Dedifferentiated amniotic fluid mesenchymal stem cell (primary cell): Measurements from ENCODE around the gene APOC1.
"Not testable (repeated sequence)": the region's sequence is repeated elsewhere in the genome, so short reads cannot be mapped to it uniquely, and the experiment has no call there.

ENCODE experiments used
- DNase-seq: peaks from one replicate; pipeline ENCODE4 v3.0.0-alpha.2; 2016; ENCODE audit errors: extremely low spot score

APOC1 gene

DNA sequence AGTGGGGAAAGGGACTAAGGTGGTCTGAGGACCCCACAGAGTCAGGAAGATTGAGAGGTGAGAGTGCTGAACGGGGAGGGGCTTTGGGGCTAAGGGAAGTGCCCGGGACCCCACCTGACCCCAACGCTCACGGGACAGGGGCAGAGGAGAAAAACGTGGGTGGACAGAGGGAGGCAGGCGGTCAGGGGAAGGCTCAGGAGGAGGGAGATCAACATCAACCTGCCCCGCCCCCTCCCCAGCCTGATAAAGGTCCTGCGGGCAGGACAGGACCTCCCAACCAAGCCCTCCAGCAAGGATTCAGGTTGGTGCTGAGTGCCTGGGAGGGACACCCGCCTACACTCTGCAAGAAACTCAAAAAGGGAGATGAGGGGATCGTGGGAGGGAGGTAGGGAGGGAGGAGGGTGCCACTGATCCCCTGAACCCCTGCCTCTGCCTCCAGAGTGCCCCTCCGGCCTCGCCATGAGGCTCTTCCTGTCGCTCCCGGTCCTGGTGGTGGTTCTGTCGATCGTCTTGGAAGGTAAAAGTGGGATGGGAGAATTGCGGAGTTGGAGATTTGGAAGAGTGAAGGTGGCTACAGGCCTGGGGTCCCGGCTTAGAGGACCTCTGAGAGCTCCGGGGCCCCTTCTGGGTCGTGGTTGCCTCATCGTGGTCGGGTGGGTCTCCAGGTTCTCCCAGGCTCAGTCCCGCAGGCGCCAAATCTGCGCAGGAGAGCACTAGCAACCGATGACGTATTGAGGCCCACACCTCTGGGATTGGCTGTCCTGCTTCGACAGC lies at the start of gene APOC1:
TSS of gene APOC1 (plus strand) at position 176 of the 774 bp plus-strand sequence. CDS start at position 460, 284 bp downstream.
- peak; percentile 80 for DNase-seq

DNA sequence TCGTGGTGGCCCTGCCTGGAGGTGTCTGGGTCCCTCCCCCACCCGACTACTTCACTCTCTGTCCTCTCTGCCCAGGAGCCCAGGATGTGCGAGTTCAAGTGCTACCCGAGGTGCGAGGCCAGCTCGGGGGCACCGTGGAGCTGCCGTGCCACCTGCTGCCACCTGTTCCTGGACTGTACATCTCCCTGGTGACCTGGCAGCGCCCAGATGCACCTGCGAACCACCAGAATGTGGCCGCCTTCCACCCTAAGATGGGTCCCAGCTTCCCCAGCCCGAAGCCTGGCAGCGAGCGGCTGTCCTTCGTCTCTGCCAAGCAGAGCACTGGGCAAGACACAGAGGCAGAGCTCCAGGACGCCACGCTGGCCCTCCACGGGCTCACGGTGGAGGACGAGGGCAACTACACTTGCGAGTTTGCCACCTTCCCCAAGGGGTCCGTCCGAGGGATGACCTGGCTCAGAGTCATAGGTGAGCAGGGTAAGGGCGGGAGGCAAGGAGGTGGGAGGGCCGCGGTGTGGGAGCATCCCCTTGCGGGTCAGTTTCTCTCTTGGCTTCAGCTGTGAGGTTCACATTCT lies 49.1 kb upstream of the APOC1 start:
- DNase-seq, result no peak

DNA sequence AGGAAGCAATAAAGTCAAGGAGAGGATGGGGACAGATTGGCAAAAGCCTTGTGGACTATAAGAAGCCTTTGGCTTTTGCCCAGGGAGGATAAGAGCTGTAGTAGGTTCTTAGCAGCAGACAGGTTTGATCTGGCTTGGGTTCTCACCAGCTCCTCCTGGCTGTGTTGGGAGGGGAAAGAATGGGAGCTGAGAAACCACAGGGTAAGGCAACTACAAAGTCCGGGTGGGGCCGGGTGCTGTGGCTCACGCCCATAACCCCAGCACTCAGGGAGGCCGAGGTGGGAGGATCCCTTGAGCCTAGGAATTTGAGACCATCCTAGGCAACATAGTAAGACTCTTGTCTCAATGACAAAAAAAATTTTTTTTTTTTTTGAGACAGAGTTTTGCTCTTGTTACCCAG lies 47.7 kb upstream of the APOC1 start:
- no peak for DNase-seq

DNA sequence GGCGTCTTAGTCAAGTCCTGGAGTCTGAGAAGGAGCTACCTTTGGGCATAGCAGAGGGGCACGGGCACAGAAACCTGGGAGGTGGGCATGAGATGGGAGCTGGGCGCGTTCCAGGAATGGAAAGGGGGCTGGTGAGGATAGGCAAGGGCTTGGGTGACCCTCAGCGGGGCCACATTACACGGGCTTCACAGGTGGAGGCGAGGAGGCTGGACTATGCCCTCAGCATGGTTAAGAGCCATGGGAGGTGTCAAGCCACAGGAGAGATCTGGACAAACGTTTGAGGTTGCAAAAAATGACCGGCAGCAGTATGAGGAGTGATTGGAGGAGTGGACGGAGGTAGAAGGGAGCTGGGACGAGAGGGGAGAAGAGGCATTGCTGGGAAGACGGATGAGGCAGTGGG lies 46.8 kb upstream of the APOC1 start:
- no peak for DNase-seq

DNA sequence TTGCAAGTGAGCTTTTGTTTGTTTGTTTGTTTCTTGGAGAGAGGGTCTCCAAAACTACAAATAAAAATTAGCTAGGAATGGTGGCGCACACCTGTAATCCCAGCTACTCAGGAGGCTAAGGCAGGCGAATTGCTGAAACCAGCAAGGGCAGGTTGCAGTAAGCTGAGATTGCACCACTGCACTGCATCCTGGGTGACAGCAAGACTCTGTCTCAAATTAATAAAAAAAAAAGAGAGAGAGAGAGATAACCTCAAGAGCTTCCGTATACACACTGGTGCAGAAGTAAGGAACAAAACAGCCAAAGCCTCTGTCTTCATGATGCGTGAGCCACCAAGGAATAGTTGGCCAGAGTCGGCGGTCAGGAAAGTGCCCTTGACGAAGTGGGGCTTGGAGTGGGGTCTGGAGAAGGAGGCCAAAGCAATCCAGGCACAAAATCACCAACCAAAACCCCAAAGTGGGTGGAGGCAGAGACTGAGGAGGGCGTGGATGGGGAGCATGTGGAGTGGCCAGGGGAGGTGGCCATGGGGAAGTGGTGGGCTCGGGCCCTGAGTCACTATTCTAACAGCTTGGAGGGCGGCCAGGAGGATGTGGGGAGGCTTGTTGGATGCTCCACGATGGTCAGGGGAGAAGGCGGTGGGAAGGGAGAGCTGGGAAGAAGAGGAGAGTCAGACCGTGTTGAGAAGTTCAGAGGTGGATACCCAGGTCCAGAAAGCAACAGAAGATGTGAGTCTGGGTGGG lies 44.5 kb upstream of the APOC1 start:
- no peak for DNase-seq

DNA sequence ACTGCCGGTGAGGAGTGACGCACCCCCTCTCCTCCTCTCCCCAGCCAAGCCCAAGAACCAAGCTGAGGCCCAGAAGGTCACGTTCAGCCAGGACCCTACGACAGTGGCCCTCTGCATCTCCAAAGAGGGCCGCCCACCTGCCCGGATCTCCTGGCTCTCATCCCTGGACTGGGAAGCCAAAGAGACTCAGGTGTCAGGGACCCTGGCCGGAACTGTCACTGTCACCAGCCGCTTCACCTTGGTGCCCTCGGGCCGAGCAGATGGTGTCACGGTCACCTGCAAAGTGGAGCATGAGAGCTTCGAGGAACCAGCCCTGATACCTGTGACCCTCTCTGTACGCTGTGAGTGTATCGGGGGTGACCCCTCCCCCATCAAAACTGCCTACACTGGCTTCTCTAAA lies 42.6 kb upstream of the APOC1 start:
- DNase-seq, result no peak

DNA sequence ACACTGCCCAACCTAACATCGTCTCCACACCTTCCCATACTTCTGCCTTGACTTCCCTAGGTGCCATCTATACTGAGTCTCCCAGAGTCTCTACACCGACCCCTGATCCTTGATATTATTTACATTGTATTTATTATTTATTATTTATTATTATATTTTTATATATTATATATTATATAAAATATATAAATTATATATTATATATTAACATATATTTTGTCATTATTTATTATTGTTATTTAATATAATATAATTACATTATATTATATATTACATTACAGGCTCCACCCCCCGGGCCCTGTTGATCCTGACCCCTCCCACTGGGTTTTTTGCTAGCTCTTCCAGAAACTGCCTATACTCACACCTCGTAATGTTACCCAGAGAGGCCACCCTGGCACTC lies 41.7 kb upstream of the APOC1 start:
- no peak for DNase-seq

DNA sequence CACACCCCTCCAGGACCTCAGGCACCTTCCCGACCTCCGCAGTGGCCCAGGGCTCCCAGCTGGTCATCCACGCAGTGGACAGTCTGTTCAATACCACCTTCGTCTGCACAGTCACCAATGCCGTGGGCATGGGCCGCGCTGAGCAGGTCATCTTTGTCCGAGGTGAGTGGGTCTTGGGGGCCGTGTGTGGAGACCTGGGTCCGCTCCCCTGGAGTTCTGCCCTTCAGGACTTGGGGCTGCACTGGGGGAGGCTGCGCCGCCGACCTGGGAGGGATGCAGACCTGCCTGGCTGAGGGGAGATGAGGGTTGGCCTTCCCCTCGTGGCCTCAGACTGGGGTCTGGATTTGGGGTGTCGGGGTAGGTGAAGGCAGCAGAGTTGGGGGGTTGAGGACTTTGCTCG lies 40.1 kb upstream of the APOC1 start:
- DNase-seq, result no peak

DNA sequence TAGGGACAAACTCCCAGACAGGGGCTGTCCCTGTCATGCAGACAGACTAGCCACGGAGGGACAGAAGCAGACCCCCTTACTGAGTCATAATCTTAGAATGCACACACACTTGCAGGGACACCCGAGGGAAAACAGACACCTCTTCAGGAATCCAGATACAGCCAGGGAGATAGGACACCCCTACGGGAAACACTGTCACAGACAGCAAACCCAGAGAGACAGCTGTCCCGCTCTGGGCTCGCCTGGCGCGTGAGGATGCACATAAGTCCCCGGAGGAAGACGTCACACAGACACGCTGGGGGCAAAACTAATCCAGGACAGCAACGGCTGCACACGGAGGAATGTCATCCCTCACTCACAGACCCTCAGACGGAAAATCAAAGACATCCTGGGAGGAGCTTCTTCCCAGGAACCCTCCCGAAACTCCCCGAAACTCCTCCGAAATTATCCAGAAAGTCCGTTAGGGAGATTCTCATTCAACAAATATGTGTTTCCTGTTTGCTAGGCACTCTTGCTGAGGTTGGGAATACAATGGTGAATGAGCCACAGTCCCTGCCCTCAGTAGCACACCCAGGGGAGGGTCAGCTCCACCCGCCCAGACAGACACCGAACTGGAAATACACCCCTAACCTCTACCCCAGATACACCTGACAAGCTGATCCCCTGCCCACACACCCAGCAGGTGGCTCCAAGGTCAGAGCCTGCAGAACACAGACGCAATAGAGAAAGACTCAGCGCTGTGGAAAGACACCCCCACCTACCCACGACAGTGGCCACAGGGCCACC lies 38.5 kb upstream of the APOC1 start:
- DNase-seq, result no peak

DNA sequence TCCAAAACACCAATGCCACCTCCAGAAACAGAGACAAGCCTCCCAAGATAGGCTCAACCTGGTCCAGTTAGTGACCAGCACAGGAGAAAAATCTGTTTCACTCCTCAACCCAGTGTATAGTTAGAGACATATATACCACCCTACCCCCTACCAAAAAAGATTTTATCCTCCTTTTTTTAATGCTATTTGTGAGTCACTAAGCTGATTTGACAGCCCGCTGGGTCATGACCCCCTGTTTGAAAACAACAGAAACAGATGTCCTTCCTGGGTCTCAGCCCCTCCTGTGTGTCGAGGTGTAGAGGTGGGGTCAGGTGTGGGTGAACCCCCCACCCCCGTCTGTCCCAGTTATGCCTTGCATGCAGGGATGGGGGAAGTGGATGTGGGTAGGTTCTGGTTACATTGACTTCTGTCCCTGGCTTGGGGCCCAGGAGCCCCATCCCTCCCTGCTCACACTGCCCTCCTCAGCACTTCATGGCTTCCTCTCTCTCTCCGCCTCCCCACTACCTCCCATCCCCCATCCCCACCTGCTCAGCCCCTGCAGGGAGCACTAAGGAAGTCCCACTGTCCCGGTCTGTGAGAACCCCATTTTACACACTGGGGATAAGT lies 37.4 kb upstream of the APOC1 start:
- no peak for DNase-seq

DNA sequence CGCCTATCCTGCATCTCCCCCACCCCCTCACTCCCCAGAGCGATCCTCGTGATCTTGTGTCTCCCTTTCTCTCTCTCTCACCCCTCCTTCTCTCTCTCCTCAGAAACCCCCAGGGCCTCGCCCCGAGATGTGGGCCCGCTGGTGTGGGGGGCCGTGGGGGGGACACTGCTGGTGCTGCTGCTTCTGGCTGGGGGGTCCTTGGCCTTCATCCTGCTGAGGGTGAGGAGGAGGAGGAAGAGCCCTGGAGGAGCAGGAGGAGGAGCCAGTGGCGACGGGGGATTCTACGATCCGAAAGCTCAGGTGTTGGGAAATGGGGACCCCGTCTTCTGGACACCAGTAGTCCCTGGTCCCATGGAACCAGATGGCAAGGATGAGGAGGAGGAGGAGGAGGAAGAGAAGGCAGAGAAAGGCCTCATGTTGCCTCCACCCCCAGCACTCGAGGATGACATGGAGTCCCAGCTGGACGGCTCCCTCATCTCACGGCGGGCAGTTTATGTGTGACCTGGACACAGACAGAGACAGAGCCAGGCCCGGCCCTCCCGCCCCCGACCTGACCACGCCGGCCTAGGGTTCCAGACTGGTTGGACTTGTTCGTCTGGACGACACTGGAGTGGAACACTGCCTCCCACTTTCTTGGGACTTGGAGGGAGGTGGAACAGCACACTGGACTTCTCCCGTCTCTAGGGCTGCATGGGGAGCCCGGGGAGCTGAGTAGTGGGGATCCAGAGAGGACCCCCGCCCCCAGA lies 36.1 kb upstream of the APOC1 start:
- no peak for DNase-seq

DNA sequence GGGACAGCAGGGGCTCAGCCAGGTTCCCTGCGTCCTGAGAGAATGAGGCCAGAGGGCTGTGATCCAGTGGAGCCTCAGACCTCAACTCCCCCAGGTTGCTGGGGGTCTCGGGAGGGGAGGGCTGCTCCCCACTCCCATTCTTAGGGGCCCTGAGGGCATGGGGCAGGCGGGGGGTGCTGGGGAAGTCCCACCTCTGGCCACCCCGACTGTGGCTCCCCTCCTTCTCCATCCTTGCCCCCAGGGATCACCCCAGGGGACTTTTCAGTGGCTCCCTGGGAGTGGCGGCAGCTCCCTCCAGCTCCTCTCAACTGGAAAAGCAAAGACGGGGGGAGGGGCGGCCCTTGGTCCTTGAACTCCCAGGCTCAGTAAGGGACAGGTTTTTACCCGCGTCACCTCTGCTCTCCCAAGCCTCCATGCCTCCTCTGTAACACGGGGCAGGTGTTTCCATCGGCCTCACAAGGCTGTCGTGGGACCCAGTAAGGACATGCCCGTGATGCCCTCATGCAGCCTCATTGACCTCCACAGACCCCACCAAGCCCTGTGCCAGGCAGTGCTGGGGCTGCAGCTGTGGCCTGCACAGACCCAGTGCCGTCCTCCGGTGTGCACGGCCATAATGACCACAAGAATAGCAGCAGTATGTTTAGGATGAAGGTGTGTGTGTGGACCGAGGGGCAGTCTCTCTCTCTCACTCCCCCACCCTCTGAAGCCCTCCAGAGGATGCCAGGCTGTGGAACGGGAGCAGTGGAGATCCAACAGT lies 34.9 kb upstream of the APOC1 start:
- no peak for DNase-seq

DNA sequence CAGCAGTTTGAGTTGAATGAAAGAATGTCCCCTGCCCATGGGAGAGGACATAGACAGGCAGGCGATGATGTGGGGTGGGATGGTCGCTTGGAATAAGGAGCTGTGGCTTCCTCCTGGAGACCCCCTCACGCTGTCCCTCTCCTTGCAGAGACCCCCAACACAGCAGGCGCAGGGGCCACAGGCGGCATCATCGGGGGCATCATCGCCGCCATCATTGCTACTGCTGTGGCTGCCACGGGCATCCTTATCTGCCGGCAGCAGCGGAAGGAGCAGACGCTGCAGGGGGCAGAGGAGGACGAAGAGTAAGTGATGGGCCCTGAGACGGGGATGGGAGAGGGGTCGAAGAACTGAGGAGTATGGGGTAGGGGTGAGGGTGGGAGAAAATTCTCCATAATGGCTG lies 32.3 kb upstream of the APOC1 start:
- DNase-seq, result no peak

DNA sequence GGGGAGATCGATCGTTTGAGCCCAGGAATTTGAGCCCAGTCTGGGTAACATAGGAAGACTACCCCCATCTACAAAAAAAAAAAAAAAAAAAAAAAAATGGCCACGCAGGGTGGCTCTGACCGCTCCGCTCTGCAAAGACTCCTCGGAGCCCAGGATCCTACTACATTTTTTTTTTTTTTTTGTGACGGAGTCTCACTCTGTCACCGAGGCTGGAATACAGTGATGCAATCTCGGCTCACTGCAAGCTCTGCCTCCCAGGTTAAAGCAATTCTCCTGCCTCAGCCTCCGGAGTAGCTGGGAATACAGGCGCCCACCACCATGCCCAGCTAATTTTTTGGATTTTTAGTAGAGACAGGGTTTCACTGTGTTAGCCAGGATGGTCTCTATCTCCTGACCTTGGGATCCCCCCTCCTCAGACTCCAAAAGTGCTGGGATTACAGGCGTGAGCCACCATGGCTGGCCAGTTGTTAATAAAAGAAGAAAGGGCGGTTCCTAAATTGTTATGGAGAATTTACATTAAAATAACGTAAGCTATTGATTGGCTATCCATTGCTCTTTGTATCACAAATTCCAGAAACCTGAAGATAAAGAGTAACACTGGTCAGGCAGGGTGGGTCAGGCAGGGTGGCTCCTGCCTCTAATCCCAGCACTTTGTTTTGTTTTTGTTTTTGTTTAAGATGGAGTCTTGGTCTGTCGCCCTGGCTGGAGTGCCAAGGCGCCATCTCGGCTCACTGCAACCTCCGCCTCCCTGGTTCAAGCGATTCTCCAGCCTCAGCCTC lies 31.6 kb upstream of the APOC1 start:
- not testable (repeated sequence) for DNase-seq

DNA sequence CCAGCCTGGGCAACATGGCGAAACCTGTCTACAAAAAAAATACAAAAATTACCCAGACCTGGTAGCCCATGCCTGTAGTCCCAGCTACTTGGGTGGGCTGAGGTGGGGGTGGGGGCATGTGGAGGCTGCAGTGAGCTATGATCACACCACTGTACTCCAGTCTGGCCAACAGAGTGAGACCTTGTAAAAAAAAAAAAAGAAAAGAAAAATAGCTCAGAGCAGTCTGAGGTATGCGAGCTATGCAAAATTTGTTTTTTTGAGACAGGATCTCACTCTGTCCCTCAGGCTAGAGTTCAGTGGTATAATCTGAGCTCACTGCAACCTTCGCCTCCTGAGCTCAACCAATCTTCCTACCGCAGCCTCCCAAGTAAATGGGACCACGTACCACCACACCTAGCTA lies 30.5 kb upstream of the APOC1 start:
- DNase-seq, result no peak

DNA sequence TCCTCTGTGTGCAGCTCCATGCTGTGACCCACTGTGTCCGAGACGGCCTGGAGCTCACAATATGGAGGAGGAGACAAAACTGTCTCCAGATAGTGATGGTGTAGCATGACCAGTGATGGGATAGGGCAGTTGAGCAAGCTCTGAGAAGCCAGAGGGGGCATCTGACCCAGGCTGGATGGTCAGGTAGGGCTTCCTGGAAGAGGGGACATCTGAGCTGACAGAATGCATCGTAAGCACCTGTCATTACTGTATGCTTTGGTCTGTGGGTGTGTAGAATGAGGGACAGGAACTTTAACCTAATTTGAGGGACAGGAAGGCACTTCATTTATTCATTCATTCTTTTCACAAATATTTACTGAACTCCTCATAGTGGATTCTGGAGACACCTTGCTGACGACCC lies 29.8 kb upstream of the APOC1 start:
- no peak for DNase-seq

DNA sequence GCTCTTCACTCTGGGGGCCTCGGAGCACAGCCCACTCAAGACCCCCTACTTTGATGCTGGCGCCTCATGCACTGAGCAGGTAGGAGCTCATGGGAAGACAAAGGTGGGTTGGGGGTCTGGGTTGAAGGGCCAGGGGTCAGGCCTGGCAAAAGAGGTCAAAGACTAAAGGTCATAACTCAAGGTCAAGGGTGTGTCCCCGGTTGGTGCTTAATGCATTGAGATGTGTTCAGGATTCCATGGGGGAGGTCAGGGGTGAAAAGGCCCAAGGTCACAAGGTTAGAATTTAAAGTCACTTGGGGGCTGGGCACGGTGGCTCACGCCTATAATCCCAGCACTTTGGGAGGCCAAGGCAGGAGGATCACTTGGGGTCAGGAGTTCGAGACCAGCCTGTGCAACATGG lies 28.3 kb upstream of the APOC1 start:
- no peak for DNase-seq

DNA sequence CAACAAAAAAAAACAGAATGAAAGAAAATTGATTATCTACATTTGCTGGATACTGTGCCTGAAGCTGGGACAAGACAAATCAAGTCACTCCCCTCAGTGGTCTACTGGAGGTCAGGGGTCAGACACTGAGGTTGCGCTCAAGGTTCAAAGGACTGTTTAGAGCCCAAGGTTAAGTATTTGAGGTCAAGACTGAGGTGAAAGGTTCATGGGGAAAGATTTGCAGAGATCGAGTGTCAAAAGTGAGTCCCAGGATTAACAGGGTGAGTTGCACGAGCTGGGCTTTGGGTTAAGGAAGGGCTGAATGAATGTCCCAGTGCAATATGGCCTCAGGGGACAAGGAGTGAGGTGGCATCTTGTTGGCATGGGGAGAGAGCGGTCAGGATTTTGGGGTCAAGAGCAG lies 26.8 kb upstream of the APOC1 start:
- DNase-seq, result no peak

DNA sequence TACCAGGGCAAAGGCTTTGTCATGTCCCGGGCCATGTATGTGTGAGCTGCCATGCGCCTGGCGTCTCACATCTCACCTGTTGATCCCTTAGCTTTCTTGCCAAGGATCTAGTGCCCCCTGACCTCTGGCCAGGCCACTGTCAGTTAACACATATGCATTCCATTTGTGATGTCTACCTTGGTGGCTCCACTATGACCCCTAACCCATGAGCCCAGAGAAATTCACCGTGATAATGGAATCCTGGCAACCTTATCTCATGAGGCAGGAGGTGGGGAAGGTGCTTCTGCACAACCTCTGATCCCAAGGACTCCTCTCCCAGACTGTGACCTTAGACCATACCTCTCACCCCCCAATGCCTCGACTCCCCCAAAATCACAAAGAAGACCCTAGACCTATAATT lies 26.1 kb upstream of the APOC1 start:
- not testable (repeated sequence) for DNase-seq
